T follicular helper cell (primary cell): ENCODE measurements around the gene ADRA1B.

Experiments used
- DNase-seq: peaks from one replicate; pipeline ENCODE4 v3.0.0-alpha.2; 2020; ENCODE audit warnings: low read depth

Gene ADRA1B

DNA sequence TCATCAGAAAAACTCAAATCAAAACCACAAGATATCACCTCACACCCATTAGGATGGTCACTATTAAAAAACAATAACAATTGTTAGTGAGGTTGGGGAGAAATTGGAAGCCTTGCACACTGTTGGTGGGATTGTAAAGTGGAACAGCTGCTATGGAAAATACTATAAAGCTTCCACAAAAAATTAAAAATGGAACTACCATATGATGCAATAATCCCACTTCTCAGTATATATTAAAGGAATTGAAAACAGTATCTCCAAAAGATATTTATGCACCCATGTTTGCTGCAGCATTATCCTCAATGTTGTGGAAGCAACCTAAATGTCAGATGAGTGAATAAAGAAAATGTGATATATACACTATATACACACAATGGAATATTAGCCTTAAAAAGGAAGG is 14.5 kb upstream of the ADRA1B start:
- no peak for DNase-seq

DNA sequence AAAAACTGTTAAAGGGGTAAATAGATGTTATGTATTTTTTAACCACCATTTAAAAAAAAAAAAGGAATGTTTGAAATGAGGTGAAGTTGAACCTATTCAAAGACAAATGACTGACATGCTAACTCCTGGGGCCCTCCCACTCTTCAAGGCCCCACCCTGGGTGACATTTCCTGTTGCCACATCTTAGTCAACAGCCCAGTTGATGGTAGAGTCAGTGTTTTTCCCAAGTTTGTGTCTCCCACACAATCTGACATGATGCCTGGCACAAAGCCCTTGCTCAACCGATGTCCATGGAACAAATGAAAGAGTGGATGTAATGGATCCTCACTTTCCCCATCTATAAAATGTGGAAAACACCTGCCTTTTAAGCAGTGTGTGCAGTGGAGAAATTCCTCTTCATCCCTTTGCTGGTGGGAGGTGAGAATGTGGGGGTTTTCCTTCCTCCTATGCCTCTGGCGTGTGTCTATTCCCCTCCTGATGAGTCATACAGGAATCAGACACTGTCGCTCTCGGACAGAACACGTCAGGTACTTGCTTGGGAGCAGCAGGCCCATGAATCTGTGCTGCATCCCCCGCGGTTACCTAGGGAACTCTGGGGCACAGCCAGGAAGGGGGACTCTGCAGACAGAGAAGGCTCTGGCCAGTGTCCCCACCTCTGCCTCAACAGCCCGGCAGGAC is 13.7 kb upstream of the ADRA1B start:
- no peak for DNase-seq

GRCh38 chr5:159903131-159903530 is 13.2 kb upstream of the ADRA1B start:
- DNase-seq = no peak

- DNase-seq = no peak
These were observed 11.4 kb upstream of the ADRA1B start for GRCh38 chr5:159904874-159905273.

GRCh38 chr5:159905496-159905895 is 10.8 kb upstream of the ADRA1B start:
- no peak for DNase-seq

GRCh38 chr5:159906463-159906862 is 9.8 kb upstream of the ADRA1B start:
- DNase-seq = no peak

- no peak for DNase-seq
These were observed 9.3 kb upstream of the ADRA1B start for GRCh38 chr5:159906943-159907342.

DNA sequence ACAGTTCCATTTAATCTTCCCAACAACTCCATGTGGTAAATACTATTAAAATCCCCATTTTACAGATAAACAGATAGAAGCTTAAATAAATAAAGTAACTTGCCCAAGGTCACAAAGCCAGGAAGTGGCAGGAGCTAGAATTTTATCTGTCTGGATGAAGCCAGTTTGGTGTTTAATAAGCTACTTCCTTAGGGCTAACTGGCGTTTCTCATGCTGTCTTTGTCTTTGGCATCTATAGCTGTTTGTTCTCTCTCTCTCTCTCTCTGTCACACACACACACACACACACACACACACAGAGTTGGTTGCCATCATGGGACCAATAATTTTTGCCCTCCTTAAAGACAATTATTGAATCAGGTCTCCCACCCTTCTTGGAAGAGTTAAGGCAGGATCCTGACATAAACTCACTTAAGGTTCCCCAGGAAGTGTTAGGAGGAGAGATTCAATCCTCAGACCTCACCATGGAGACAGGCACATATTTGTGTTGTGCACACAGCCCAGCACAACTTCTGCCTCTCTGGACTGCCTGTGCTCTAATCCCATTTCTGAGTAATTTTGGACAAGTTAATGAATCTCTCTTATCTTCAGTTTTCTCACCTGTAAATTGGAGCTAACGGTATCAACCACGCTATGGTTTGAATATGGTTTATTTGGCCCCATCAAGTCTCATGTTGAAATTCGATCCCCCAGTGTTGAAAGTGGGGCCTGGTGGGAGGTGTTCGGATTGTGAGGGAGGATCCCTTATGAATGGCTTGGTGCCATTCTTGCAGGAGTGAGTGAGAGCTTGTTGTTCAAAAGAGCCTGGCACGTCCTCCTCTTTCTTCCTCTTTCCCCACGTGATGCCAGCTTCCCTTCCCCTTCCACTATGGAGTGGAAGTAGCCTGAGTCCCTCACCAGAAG is 8.3 kb upstream of the ADRA1B start:
- DNase-seq = no peak

DNA sequence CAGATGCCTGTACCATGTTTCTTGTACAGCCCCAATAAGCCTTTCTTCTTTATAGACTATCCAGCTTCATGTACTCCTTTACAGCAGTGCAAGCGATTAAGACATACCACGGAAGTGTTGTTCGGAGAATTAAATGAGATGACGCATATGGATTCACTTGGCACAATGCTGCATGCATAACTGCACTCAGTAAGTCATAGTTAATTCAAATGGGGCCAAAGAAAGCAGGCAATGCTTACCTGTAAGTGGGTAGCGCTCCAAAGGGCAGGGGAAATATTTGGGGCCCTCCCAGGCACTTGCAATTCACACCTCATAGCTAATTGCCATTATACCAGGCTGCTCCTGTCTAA is 7.7 kb upstream of the ADRA1B start:
- DNase-seq = no peak

GRCh38 chr5:159909126-159909525 is 7.2 kb upstream of the ADRA1B start:
- DNase-seq = no peak

- no peak for DNase-seq
These were observed 6.0 kb upstream of the ADRA1B start for GRCh38 chr5:159910207-159910842.

- DNase-seq = no peak
These were observed 5.4 kb upstream of the ADRA1B start for GRCh38 chr5:159910843-159911229.

DNA sequence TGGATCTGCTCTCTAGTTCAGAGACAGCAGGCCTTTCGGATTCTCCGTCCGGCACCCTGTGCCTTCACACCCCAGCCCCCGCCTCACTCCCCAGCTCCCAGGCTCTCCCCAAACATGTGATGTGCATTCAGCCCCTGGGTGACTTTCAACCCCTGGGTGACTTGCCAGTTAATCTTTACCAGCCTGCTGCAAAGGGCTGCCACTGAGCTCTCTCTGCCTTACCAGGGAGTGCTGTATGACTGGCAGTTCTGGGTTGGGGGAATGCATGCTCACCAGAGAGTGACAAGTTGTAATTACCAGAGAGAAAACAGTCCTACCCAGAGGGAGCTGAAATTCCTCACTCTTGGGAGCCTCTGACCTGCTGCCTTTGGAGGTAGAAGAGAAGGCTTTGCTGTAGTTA is 4.9 kb upstream of the ADRA1B start:
- no peak for DNase-seq

GRCh38 chr5:159912033-159912800 is 4.1 kb upstream of the ADRA1B start:
- no peak for DNase-seq

- DNase-seq = no peak
These were observed 3.2 kb upstream of the ADRA1B start for GRCh38 chr5:159913048-159913447.

DNA sequence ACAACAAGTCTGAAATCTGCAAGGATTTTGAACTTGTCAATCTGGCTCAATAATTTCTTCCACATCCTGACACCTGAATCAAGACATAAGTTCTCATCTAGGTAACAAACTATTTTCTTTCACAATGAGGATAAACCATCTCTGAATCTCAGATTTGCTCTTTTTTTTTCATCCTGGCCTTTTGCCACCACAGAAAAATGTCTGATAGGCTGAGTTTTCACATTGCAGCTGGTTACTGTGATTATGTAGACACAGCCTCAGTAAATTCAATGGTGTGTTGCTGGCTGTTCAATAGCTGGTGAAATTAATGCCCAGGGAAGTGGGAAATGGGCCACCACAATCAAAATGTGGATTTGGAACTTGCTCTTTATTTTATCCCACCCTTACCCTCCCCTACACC is 2.8 kb upstream of the ADRA1B start:
- no peak for DNase-seq

- DNase-seq = no peak
These were observed 819 bp downstream of the ADRA1B start for GRCh38 chr5:159916841-159917761.

GRCh38 chr5:159917994-159918393 is 1.7 kb downstream of the ADRA1B start:
- DNase-seq = no peak

GRCh38 chr5:159921721-159922120 is 5.4 kb downstream of the ADRA1B start:
- DNase-seq = no peak

- DNase-seq = no peak
These were observed 6.7 kb downstream of the ADRA1B start for GRCh38 chr5:159923008-159923407.
